Activated CD8-positive, alpha-beta T cell treated with anti-CD3 and anti-CD28 coated beads, Interleukin-2, amount 10 ng/mL, durations not matched to agents 7 days and 5 days (primary cell): ENCODE measurements around the gene PML. TPM values are rescaled to one million over a fixed set of nuclear protein-coding genes. Genes with fewer than 3 reads are reported as not detected.
"Not testable (repeated sequence)": the region's sequence is repeated elsewhere in the genome, so short reads cannot be mapped to it uniquely, and the experiment has no call there.

ENCODE experiments used
- ATAC-seq: fragments of 150-1000 bp; cut with Tn5 transposase; one replicate; pipeline ENCODE4 v1.10.0; 2021; ENCODE audit warnings: moderate library complexity
- CTCF ChIA-PET: fragments of 350-600 bp; sonication (Branson Sonifier 250); formaldehyde crosslinking; loops from one replicate; lab custom pipeline; 2021; ENCODE audit warnings: antibody characterized with exemption; lab: Charles Lee
- POLR2A ChIA-PET: fragments of 350-600 bp; sonication (Branson Sonifier 250); formaldehyde crosslinking; loops from one replicate; lab custom pipeline; 2021; ENCODE audit warnings: antibody characterized with exemption; lab: Charles Lee
- DNase-seq: peaks from one replicate; pipeline ENCODE4 v3.0.0-alpha.2; 2020
- H3K27ac Mint-ChIP-seq: one replicate; pipeline ENCODE4 v1.8.0; 2021; ENCODE audit warnings: mild to moderate bottlenecking, mixed read lengths
- H3K27me3 Mint-ChIP-seq: one replicate; pipeline ENCODE4 v1.8.0; 2021; ENCODE audit warnings: low read depth, mixed read lengths
- H3K36me3 Mint-ChIP-seq: one replicate; pipeline ENCODE4 v1.8.0; 2021; ENCODE audit warnings: low read depth, mixed read lengths
- H3K4me1 Mint-ChIP-seq: one replicate; pipeline ENCODE4 v1.8.0; 2021; ENCODE audit warnings: low read depth, mixed read lengths
- H3K4me3 Mint-ChIP-seq: one replicate; pipeline ENCODE4 v1.8.0; 2021; ENCODE audit warnings: mild to moderate bottlenecking, mixed read lengths
- H3K9me3 Mint-ChIP-seq: one replicate; pipeline ENCODE4 v1.8.0; 2022; ENCODE audit warnings: mixed read lengths; ENCODE audit not compliant: insufficient read depth
- total RNA-seq, 2 experiments: library from RNA; stranded (reverse); gene quantifications; one replicate each; pipeline ENCODE4 v1.2.3, GENCODE V29; 2021

Gene PML
- total RNA-seq, 2 experiments from 2014 or later = 108 to 115 TPM

GRCh38 chr15:73975440-73976125 is 18.9 kb upstream of the PML start:
- ATAC-seq (peak; percentile 47), DNase-seq (peak; percentile 73)
- not testable (repeated sequence) for H3K27ac Mint-ChIP-seq, H3K36me3 Mint-ChIP-seq, H3K9me3 Mint-ChIP-seq
- ChIA-PET POLR2A (interaction anchor here (0.9 to 4.4 kb wide), 4 partner anchors 9 to 18 kb away, joined by 3 to 29 read pairs (median 6); partner anchors contain the start of genes PML and STOML1), CTCF (interaction anchor here (0.6 to 14.5 kb wide), 7 partner anchors 11 to 332 kb away, joined by 3 to 310 read pairs (median 85); partner anchors contain the start of genes PML and STOML1)
- peaks cover 19% of the 10 kb centered on the region for H3K27me3 Mint-ChIP-seq
- H3K4me3 Mint-ChIP-seq = peak overlapping the region; percentile 36
- H3K4me1 Mint-ChIP-seq = peaks cover 40% of the 10 kb centered on the region

- Mint-ChIP-seq H3K27me3 (peaks cover 16% of the 10 kb centered on the region), H3K9me3 (no peaks in the 10 kb centered on the region), H3K27ac (peak overlapping the region; percentile 57), H3K36me3 (peaks cover 2% of the 10 kb centered on the region), H3K4me1 (peaks cover 59% of the 10 kb centered on the region), H3K4me3 (no peak overlapping the region)
- ATAC-seq (no peak), DNase-seq (no peak)
- ChIA-PET POLR2A (interaction anchor here (0.8 to 1.0 kb wide), 3 partner anchors 8 to 16 kb away, joined by 3 to 4 read pairs (median 4); partner anchors contain the start of gene PML), CTCF (interaction anchor here (0.9 to 3.2 kb wide), 4 partner anchors 15 to 329 kb away, joined by 3 to 15 read pairs (median 6); partner anchors contain the start of gene PML)
These were observed 15.6 kb upstream of the PML start for GRCh38 chr15:73978896-73979295.

- peaks cover 2% of the 10 kb centered on the region for H3K36me3 Mint-ChIP-seq
- no peak overlapping the region for H3K27ac Mint-ChIP-seq
- no peak for DNase-seq
These were observed 14.9 kb upstream of the PML start for GRCh38 chr15:73979636-73980035.

GRCh38 chr15:73981761-73982221 is 12.7 kb upstream of the PML start:
- ATAC-seq (peak; percentile 34), DNase-seq (no peak)
- Mint-ChIP-seq H3K9me3 (no peaks in the 10 kb centered on the region), H3K27me3 (peaks cover 7% of the 10 kb centered on the region), H3K4me1 (peaks cover 53% of the 10 kb centered on the region), H3K27ac (peak overlapping the region; percentile 91), H3K4me3 (peak overlapping the region; percentile 27), H3K36me3 (peaks cover 6% of the 10 kb centered on the region)
- CTCF ChIA-PET = interaction anchor here (1.0 to 4.4 kb wide), 5 partner anchors 8 to 339 kb away, joined by 3 to 39 read pairs (median 4); partner anchors contain the start of genes PML and STOML1
- POLR2A ChIA-PET = interaction anchor here (1.7 to 2.5 kb wide), 2 partner anchors 10 to 13 kb away, joined by 6 to 19 read pairs; partner anchors contain the start of genes PML and STOML1

More at GRCh38 chr15:73979636-73980035, 14.9 kb upstream of the PML start:
- no peak overlapping the region for H3K4me3 Mint-ChIP-seq
- H3K9me3 Mint-ChIP-seq = no peaks in the 10 kb centered on the region
- ChIA-PET POLR2A (no interaction called here), CTCF (interaction anchor here (0.9 to 3.2 kb wide), 3 partner anchors 14 to 328 kb away, joined by 3 to 15 read pairs (median 9); partner anchors contain the start of gene PML)
- peaks cover 13% of the 10 kb centered on the region for H3K27me3 Mint-ChIP-seq
- no peak for ATAC-seq
- peaks cover 59% of the 10 kb centered on the region for H3K4me1 Mint-ChIP-seq

- H3K4me3 Mint-ChIP-seq = peak overlapping the region; percentile 22
- no peaks in the 10 kb centered on the region for H3K9me3 Mint-ChIP-seq
- peaks cover 53% of the 10 kb centered on the region for H3K4me1 Mint-ChIP-seq
- H3K27ac Mint-ChIP-seq = peak overlapping the region; percentile 91
- DNase-seq (peak; percentile 49), ATAC-seq (peak; percentile 70)
- ChIA-PET POLR2A (interaction anchor here (0.8 to 2.5 kb wide), 3 partner anchors 9 to 14 kb away, joined by 4 to 19 read pairs (median 6); partner anchors contain the start of genes PML and STOML1), CTCF (interaction anchor here (1.0 to 4.4 kb wide), 4 partner anchors 9 to 338 kb away, joined by 3 to 39 read pairs (median 14); partner anchors contain the start of genes PML and STOML1)
- peaks cover 6% of the 10 kb centered on the region for H3K36me3 Mint-ChIP-seq
- peaks cover 7% of the 10 kb centered on the region for H3K27me3 Mint-ChIP-seq
These were observed 12.1 kb upstream of the PML start for GRCh38 chr15:73982222-73982962.

- H3K4me1 Mint-ChIP-seq = peaks cover 53% of the 10 kb centered on the region
- peaks cover 6% of the 10 kb centered on the region for H3K36me3 Mint-ChIP-seq
- H3K27ac Mint-ChIP-seq = peak overlapping the region; percentile 91
- H3K4me3 Mint-ChIP-seq = no peak overlapping the region
- no peak for ATAC-seq
- H3K9me3 Mint-ChIP-seq = no peaks in the 10 kb centered on the region
- POLR2A ChIA-PET = interaction anchor here (0.8 to 1.7 kb wide), 2 partner anchors 9 to 13 kb away, joined by 4 to 6 read pairs; partner anchors contain the start of gene STOML1
- CTCF ChIA-PET = interaction anchor here (1.1 to 4.4 kb wide), 3 partner anchors 10 to 24 kb away, joined by 3 to 39 read pairs (median 24); partner anchors contain the start of genes PML and STOML1
- peaks cover 5% of the 10 kb centered on the region for H3K27me3 Mint-ChIP-seq
- DNase-seq = no peak
These were observed 11.2 kb upstream of the PML start for GRCh38 chr15:73983211-73983727.

GRCh38 chr15:73983773-73984172 is 10.7 kb upstream of the PML start:
- CTCF ChIA-PET = interaction anchor here (1.1 to 4.4 kb wide), 2 partner anchors 10 to 25 kb away, joined by 3 to 39 read pairs; no protein-coding TSS in a partner anchor
- peaks cover 53% of the 10 kb centered on the region for H3K4me1 Mint-ChIP-seq
- H3K27ac Mint-ChIP-seq = peak overlapping the region; percentile 56
- ATAC-seq = no peak
- H3K27me3 Mint-ChIP-seq = peaks cover 3% of the 10 kb centered on the region
- POLR2A ChIA-PET = interaction anchor here (1.0 to 2.3 kb wide), 3 partner anchors 8 to 11 kb away, joined by 3 to 7 read pairs (median 6); partner anchors contain the start of genes PML and STOML1
- peaks cover 6% of the 10 kb centered on the region for H3K36me3 Mint-ChIP-seq
- H3K9me3 Mint-ChIP-seq = no peaks in the 10 kb centered on the region
- no peak overlapping the region for H3K4me3 Mint-ChIP-seq
- DNase-seq = no peak

GRCh38 chr15:73984208-73984979 is 10.1 kb upstream of the PML start:
- H3K36me3 Mint-ChIP-seq = peaks cover 6% of the 10 kb centered on the region
- no peaks in the 10 kb centered on the region for H3K27me3 Mint-ChIP-seq
- peaks cover 56% of the 10 kb centered on the region for H3K4me1 Mint-ChIP-seq
- ChIA-PET CTCF (interaction anchor here (4.4 kb wide), 1 partner anchor 11 kb away, joined by 39 read pairs; no protein-coding TSS in a partner anchor), POLR2A (interaction anchor here (1.0 to 2.3 kb wide), 2 partner anchors 10 kb away, joined by 3 to 7 read pairs; partner anchors contain the start of gene PML)
- ATAC-seq (no peak), DNase-seq (no peak)
- no peak overlapping the region for H3K4me3 Mint-ChIP-seq
- no peaks in the 10 kb centered on the region for H3K9me3 Mint-ChIP-seq
- H3K27ac Mint-ChIP-seq = peak overlapping the region; percentile 56

- ChIA-PET CTCF (interaction anchor here (1.8 to 4.4 kb wide), 2 partner anchors 12 kb away, joined by 10 to 39 read pairs; no protein-coding TSS in a partner anchor), POLR2A (interaction anchor here (1.0 to 2.3 kb wide), 5 partner anchors 9 to 22 kb away, joined by 3 to 7 read pairs (median 4); partner anchors contain the start of gene PML)
- H3K27me3 Mint-ChIP-seq = no peaks in the 10 kb centered on the region
- H3K27ac Mint-ChIP-seq = peak overlapping the region; percentile 56
- peak; percentile 25 for ATAC-seq
- peaks cover 59% of the 10 kb centered on the region for H3K4me1 Mint-ChIP-seq
- DNase-seq = no peak
- H3K4me3 Mint-ChIP-seq = no peak overlapping the region
- peaks cover 6% of the 10 kb centered on the region for H3K36me3 Mint-ChIP-seq
- H3K9me3 Mint-ChIP-seq = no peaks in the 10 kb centered on the region
These were observed 9.2 kb upstream of the PML start for GRCh38 chr15:73985101-73985873.
